GM10266 (cell line): ENCODE results near the gene CROCC2.

Experiments used
- DNase-seq: peaks from one replicate; pipeline ENCODE4 v3.0.0; 2012; ENCODE audit errors: extremely low spot score
- CTCF ChIP-seq: IDR thresholded peaks from 2 replicates; pipeline ENCODE4 v1.5.1; 2012; ENCODE audit warnings: mild to moderate bottlenecking, low read depth; ENCODE audit not compliant: control insufficient read depth, insufficient read depth; ENCODE audit errors: missing control alignments

CROCC2 gene

GRCh38 chr2:240884745-240885144 lies 21.4 kb upstream of the CROCC2 start:
- no peak for TF ChIP-seq CTCF
- no peak for DNase-seq

- no peak for DNase-seq
- no peak for TF ChIP-seq CTCF
Measured at GRCh38 chr2:240885566-240885965, 20.6 kb upstream of the CROCC2 start.

- TF ChIP-seq CTCF = no peak
- DNase-seq = no peak
Measured at GRCh38 chr2:240886023-240886565, 20.0 kb upstream of the CROCC2 start.

GRCh38 chr2:240886678-240887609 lies 19.2 kb upstream of the CROCC2 start:
- TF ChIP-seq CTCF = no peak
- no peak for DNase-seq

DNA sequence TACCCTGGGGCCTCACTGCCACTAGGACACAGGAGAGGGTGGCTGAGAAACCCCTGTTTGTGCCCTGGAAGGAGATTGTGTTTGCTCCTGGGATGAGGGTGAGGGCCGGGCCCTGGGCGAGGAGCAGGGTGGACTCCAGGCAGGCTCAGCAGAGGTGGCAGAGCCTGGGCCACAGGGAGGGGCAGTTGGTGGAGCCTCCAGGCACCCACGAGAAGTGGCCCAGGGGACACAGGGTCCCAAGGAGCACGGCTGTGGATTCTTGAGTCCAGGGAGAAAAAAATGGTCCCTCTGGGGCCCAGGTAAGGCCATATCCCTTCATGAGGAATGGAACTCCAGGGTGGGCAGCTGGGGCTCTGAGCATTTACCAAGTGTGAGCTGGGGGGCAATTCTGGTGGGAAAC lies 18.5 kb upstream of the CROCC2 start:
- no peak for DNase-seq
- TF ChIP-seq CTCF = no peak

GRCh38 chr2:240888130-240888889 lies 17.8 kb upstream of the CROCC2 start:
- TF ChIP-seq CTCF = no peak

GRCh38 chr2:240888890-240889573 lies 17.1 kb upstream of the CROCC2 start:
- DNase-seq = no peak
- no peak for TF ChIP-seq CTCF

More at GRCh38 chr2:240888130-240888889, 17.8 kb upstream of the CROCC2 start:
- no peak for DNase-seq
